ENCODE results near the gene MPPED2. TPM values are rescaled to one million over a fixed set of nuclear protein-coding genes. Genes with fewer than 3 reads are reported as not detected.

The MPPED2 gene
- total and polyA plus RNA-seq, 2 of the 13 experiments (the other 11 are each of a cell fraction or from before 2014, with no cell fraction given): not detected

- TF ChIP-seq ISX (CRISPR knock-in tag; conservative IDR thresholded peaks at IDR 0.05) (no peak), ETS1 (CRISPR knock-in tag; IDR thresholded peaks at IDR 0.05) (no peak), TMF1 (CRISPR knock-in tag; IDR thresholded peaks at IDR 0.05; ENCODE audit: low read depth) (no peak), MXD4 (CRISPR knock-in tag; IDR thresholded peaks at IDR 0.05) (no peak), NR0B2 (CRISPR knock-in tag; IDR thresholded peaks at IDR 0.05) (no peak), ATF2 (CRISPR knock-in tag; IDR thresholded peaks at IDR 0.05) (no peak), HCFC1 (IDR thresholded peaks at IDR 0.05; ENCODE audit: low read depth, low read length) (no peak), ZNF350 (CRISPR knock-in tag; IDR thresholded peaks at IDR 0.05; ENCODE audit: borderline replicate concordance, low read depth) (no peak), ZBTB8A (CRISPR knock-in tag; IDR thresholded peaks at IDR 0.05; ENCODE audit: borderline replicate concordance, low read depth) (no peak), ZNF761 (CRISPR knock-in tag; conservative IDR thresholded peaks at IDR 0.05) (no peak), MZF1 (CRISPR knock-in tag; IDR thresholded peaks at IDR 0.05; ENCODE audit: borderline replicate concordance) (no peak), XRCC5 (optimal IDR thresholded peaks at IDR 0.05; ENCODE audit: low read length) (no peak), SNRNP70 (IDR thresholded peaks at IDR 0.05; ENCODE audit: low read depth, low read length) (no peak), ZBTB21 (CRISPR knock-in tag; IDR thresholded peaks at IDR 0.05) (no peak), AFF4 (CRISPR knock-in tag; IDR thresholded peaks at IDR 0.05) (no peak), ZFP36 (IDR thresholded peaks at IDR 0.05; ENCODE audit: borderline replicate concordance, low read depth, low read length, partially characterized antibody) (no peak), BHLHE40 (IDR thresholded peaks at IDR 0.05; ENCODE audit: low read length) (no peak), IRF1 (CRISPR knock-in tag; IDR thresholded peaks at IDR 0.05; ENCODE audit: low read depth) (no peak), NONO (IDR thresholded peaks at IDR 0.05) (no peak), NONO (CRISPR knock-in tag; conservative IDR thresholded peaks at IDR 0.05) (no peak), HIVEP1 (CRISPR knock-in tag; IDR thresholded peaks at IDR 0.05) (no peak), ZFP90 (CRISPR knock-in tag; IDR thresholded peaks at IDR 0.05; ENCODE audit: borderline replicate concordance) (no peak), SETDB1 (CRISPR knock-in tag; IDR thresholded peaks at IDR 0.05; ENCODE audit: borderline replicate concordance) (no peak), RFX5 (IDR thresholded peaks at IDR 0.05; ENCODE audit: low read depth, low read length) (no peak)
Measured at GRCh38 chr11:30488304-30488998, 97.7 kb downstream of the MPPED2 start (continued).
